ENCODE data around the gene KRTAP5-8. TPM values are rescaled to one million over a fixed set of nuclear protein-coding genes. Genes with fewer than 3 reads are reported as not detected.

The KRTAP5-8 gene
- total and polyA plus RNA-seq, 2 donors (not counting 1 experiment from before 2014, with no cell fraction given) = not detected

DNA sequence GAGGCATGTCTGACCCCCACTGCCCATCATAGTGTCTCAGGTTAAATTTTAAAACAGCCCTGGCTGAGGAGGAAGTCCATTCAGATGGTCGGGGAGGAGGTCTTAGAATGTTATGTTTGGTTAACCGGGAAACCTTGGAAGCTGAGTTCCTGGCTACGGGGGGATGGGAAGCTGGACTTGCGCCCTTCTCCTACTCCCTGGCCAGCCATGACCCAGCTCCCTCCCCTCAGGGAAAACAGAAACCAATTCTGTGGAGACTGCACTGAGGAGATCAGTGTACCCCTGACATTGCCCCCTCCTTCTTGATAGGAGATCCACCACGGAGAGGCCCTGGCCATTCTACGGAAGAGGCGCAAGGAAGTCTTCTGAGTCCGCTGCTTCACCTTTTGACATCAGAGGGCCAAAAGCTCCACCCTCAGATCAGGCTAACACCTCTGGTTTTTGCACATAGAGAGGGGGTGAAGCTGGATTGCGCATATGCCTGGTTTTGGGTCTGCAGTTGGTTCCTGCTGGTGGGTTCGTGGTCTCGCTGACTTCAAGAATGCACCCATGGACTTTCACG, 7.7 kb downstream of the KRTAP5-8 start:
- H3K27ac ChIP-seq (ENCODE audit: insufficient read depth, low read length) = no peak overlapping the region
- H2AFZ ChIP-seq (ENCODE audit: low read length) = no peak overlapping the region
- H3K9me3 ChIP-seq (ENCODE audit: control insufficient read depth, insufficient read depth, low read depth, low read length) = no peaks in the 10 kb centered on the region
- H3K4me3 ChIP-seq (replicated peaks in 1 of 4; ENCODE audit: control extremely low read depth in 1 of 4, insufficient read depth in 1 of 4, low read depth in 3 of 4, low read length in 4 of 4) = no peak overlapping the region
- no peaks in the 10 kb centered on the region for H3K79me2 ChIP-seq (ENCODE audit: control insufficient read depth, insufficient read depth, low read length)
- no peaks in the 10 kb centered on the region for H4K20me1 ChIP-seq (ENCODE audit: control insufficient read depth, extremely low read depth, insufficient read depth, low read length)
- no peak for DNase-seq (ENCODE audit: low read depth in 2 of 2)
- peaks cover 3% of the 10 kb centered on the region for H3K27me3 ChIP-seq (ENCODE audit: control insufficient read depth, insufficient read depth, low read length)
- H3K36me3 ChIP-seq (ENCODE audit: control insufficient read depth, insufficient read depth, low read length) = no peaks in the 10 kb centered on the region
- H3K4me2 ChIP-seq (ENCODE audit: extremely low read depth, insufficient read depth, low read length) = no peak overlapping the region
- no peaks in the 10 kb centered on the region for H3K4me1 ChIP-seq (ENCODE audit: control insufficient read depth, extremely low read depth, insufficient read depth, low read length)
- no peak overlapping the region for H3K9ac ChIP-seq (ENCODE audit: insufficient read depth, low read length)
- TF ChIP-seq, protein P1, sequence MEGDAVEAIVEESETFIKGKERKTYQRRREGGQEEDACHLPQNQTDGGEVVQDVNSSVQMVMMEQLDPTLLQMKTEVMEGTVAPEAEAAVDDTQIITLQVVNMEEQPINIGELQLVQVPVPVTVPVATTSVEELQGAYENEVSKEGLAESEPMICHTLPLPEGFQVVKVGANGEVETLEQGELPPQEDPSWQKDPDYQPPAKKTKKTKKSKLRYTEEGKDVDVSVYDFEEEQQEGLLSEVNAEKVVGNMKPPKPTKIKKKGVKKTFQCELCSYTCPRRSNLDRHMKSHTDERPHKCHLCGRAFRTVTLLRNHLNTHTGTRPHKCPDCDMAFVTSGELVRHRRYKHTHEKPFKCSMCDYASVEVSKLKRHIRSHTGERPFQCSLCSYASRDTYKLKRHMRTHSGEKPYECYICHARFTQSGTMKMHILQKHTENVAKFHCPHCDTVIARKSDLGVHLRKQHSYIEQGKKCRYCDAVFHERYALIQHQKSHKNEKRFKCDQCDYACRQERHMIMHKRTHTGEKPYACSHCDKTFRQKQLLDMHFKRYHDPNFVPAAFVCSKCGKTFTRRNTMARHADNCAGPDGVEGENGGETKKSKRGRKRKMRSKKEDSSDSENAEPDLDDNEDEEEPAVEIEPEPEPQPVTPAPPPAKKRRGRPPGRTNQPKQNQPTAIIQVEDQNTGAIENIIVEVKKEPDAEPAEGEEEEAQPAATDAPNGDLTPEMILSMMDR (conservative IDR thresholded peaks at IDR 0.05 in 1 of 2, IDR thresholded peaks at IDR 0.05 in 1 of 2; ENCODE audit: low read depth in 1 of 2, low read length in 2 of 2) = no peak
- no peak for TF ChIP-seq EZH2 (IDR thresholded peaks at IDR 0.05; ENCODE audit: low read length, missing control alignments)

DNA sequence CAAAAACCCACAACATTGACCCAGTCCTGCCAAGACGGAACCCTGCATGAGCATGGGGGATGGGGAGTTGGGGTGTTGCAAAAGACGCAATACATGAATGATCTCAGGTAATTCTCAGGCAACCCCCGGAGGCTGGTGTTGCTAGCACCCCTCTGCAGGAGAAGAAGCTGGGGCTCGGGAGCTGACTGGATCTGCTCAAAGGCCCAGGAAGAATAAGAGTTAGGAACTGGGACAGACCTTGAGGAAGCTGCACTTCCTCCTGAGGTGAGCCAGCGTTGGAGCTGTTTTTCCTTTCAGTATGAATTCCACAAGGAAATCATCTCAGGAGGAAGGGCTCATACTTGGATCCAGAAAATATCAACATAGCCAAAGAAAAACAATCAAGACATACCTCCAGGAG, 10.3 kb downstream of the KRTAP5-8 start, which contains the start of gene KRTAP5-9:
Gene KRTAP5-9, plus strand, starts transcription at position 301 of the 400 bp plus-strand sequence. CDS start 238 bp downstream, outside the sequence.
- Histone ChIP-seq H3K4me2 (ENCODE audit: extremely low read depth, insufficient read depth, low read length) (no peak within 1 kb of the TSS), H3K9ac (ENCODE audit: insufficient read depth, low read length) (no peak within 1 kb of the TSS), H4K20me1 (ENCODE audit: control insufficient read depth, extremely low read depth, insufficient read depth, low read length) (no peaks in the 10 kb centered on the region), H2AFZ (ENCODE audit: low read length) (no peak within 1 kb of the TSS), H3K79me2 (ENCODE audit: control insufficient read depth, insufficient read depth, low read length) (no peaks in the 10 kb centered on the region), H3K27me3 (ENCODE audit: control insufficient read depth, insufficient read depth, low read length) (no peaks in the 10 kb centered on the region), H3K4me3 (replicated peaks in 1 of 4; ENCODE audit: control extremely low read depth in 1 of 4, insufficient read depth in 1 of 4, low read depth in 3 of 4, low read length in 4 of 4) (no peak within 1 kb of the TSS), H3K9me3 (ENCODE audit: control insufficient read depth, insufficient read depth, low read depth, low read length) (no peaks in the 10 kb centered on the region), H3K36me3 (ENCODE audit: control insufficient read depth, insufficient read depth, low read length) (no peaks in the 10 kb centered on the region), H3K4me1 (ENCODE audit: control insufficient read depth, extremely low read depth, insufficient read depth, low read length) (no peaks in the 10 kb centered on the region), H3K27ac (ENCODE audit: insufficient read depth, low read length) (no peak within 1 kb of the TSS)
- TF ChIP-seq, protein P1 (conservative IDR thresholded peaks at IDR 0.05 in 1 of 2, IDR thresholded peaks at IDR 0.05 in 1 of 2; ENCODE audit: low read depth in 1 of 2, low read length in 2 of 2) = no peak
- no peak for TF ChIP-seq EZH2 (IDR thresholded peaks at IDR 0.05; ENCODE audit: low read length, missing control alignments)
- no peak for DNase-seq (ENCODE audit: low read depth in 2 of 2)

DNA sequence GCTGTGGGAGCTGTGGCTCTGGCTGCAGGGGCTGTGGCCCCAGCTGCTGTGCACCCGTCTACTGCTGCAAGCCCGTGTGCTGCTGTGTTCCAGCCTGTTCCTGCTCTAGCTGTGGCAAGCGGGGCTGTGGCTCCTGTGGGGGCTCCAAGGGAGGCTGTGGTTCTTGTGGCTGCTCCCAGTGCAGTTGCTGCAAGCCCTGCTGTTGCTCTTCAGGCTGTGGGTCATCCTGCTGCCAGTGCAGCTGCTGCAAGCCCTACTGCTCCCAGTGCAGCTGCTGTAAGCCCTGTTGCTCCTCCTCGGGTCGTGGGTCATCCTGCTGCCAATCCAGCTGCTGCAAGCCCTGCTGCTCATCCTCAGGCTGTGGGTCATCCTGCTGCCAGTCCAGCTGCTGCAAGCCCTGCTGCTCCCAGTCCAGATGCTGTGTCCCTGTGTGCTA, 10.9 kb downstream of the KRTAP5-8 start:
- Histone ChIP-seq H3K79me2 (ENCODE audit: control insufficient read depth, insufficient read depth, low read length) (no peaks in the 10 kb centered on the region), H3K27ac (ENCODE audit: insufficient read depth, low read length) (no peak overlapping the region), H4K20me1 (ENCODE audit: control insufficient read depth, extremely low read depth, insufficient read depth, low read length) (no peaks in the 10 kb centered on the region), H3K4me3 (replicated peaks in 1 of 4; ENCODE audit: control extremely low read depth in 1 of 4, insufficient read depth in 1 of 4, low read depth in 3 of 4, low read length in 4 of 4) (no peak overlapping the region), H3K9ac (ENCODE audit: insufficient read depth, low read length) (no peak overlapping the region), H2AFZ (ENCODE audit: low read length) (no peak overlapping the region), H3K36me3 (ENCODE audit: control insufficient read depth, insufficient read depth, low read length) (no peaks in the 10 kb centered on the region), H3K4me2 (ENCODE audit: extremely low read depth, insufficient read depth, low read length) (no peak overlapping the region), H3K9me3 (ENCODE audit: control insufficient read depth, insufficient read depth, low read depth, low read length) (no peaks in the 10 kb centered on the region), H3K4me1 (ENCODE audit: control insufficient read depth, extremely low read depth, insufficient read depth, low read length) (no peaks in the 10 kb centered on the region), H3K27me3 (ENCODE audit: control insufficient read depth, insufficient read depth, low read length) (no peaks in the 10 kb centered on the region)
- no peak for TF ChIP-seq EZH2 (IDR thresholded peaks at IDR 0.05; ENCODE audit: low read length, missing control alignments)
- TF ChIP-seq, protein P1 (conservative IDR thresholded peaks at IDR 0.05 in 1 of 2, IDR thresholded peaks at IDR 0.05 in 1 of 2; ENCODE audit: low read depth in 1 of 2, low read length in 2 of 2) = no peak
- no peak for DNase-seq (ENCODE audit: low read depth in 2 of 2)

All from fibroblast of lung (primary cell).